Prostate gland (tissue), 2 donors: ENCODE results near the gene DGKI.

Experiments used
- CTCF ChIP-seq, 4 experiments: fragments of 200-600 bp in 2 of 4; fragments of 450-650 bp in 2 of 4; sonication (generic) in 2 of 4; IDR thresholded peaks; 1 replicate in 3 of 4; 2 replicates in 1 of 4; pipeline ENCODE4 v1.5.1; 2016 to 2019; ENCODE audit warnings: antibody characterized with exemption in 4 of 4, mild to moderate bottlenecking in 2 of 4, moderate library complexity in 2 of 4
- POLR2AphosphoS5 ChIP-seq: sonication (generic); formaldehyde crosslinking; IDR thresholded peaks from one replicate; pipeline ENCODE4 v1.6.1; 2017; ENCODE audit warnings: antibody characterized with exemption

GRCh38 chr7:137667633-137668387 lies 179.0 kb downstream of the DGKI start:
- TF ChIP-seq POLR2AphosphoS5: no peak
- TF ChIP-seq CTCF (IDR thresholded peaks at IDR 0.05): no peak
